Measurements from ENCODE around the gene SIAH1.
"Not testable (repeated sequence)": the region's sequence is repeated elsewhere in the genome, so short reads cannot be mapped to it uniquely, and the experiment has no call there.

SIAH1 gene

GRCh38 chr16:48383877-48384519 lies 1.2 kb downstream of the SIAH1 start:
- DNase-seq (ENCODE audit: low read depth in 1 of 2, low spot score in 1 of 2): peak in 1 of 2 experiments; percentile 44
- in situ Hi-C loops (cut with HindIII; ENCODE audit: low pct_unique_long_range_greater_than_20kb, low sequenced_read_pairs): no loop called here
- no peak for TF ChIP-seq JUND (IDR thresholded peaks at IDR 0.05; ENCODE audit: low read depth)

GRCh38 chr16:48383009-48383876 lies 2.0 kb downstream of the SIAH1 start:
- no peak for DNase-seq (ENCODE audit: low read depth in 1 of 2, low spot score in 1 of 2)
- in situ Hi-C loops (cut with HindIII; ENCODE audit: low pct_unique_long_range_greater_than_20kb, low sequenced_read_pairs): no loop called here
- TF ChIP-seq JUND (IDR thresholded peaks at IDR 0.05; ENCODE audit: low read depth): no peak

GRCh38 chr16:48382131-48382530 lies 3.1 kb downstream of the SIAH1 start:
- no peak for TF ChIP-seq JUND (IDR thresholded peaks at IDR 0.05; ENCODE audit: low read depth)
- in situ Hi-C loops (cut with HindIII; ENCODE audit: low pct_unique_long_range_greater_than_20kb, low sequenced_read_pairs): no loop called here
- no peak for DNase-seq (ENCODE audit: low read depth in 1 of 2, low spot score in 1 of 2)

- DNase-seq (ENCODE audit: low read depth in 1 of 2, low spot score in 1 of 2): peak in 1 of 2 experiments; percentile 57
- in situ Hi-C loops (cut with HindIII; ENCODE audit: low pct_unique_long_range_greater_than_20kb, low sequenced_read_pairs): no loop called here
- no peak for TF ChIP-seq JUND (IDR thresholded peaks at IDR 0.05; ENCODE audit: low read depth)
Observed at GRCh38 chr16:48381201-48381600, 4.0 kb downstream of the SIAH1 start.

GRCh38 chr16:48378836-48379235 lies 6.4 kb downstream of the SIAH1 start:
- no peak for TF ChIP-seq JUND (IDR thresholded peaks at IDR 0.05; ENCODE audit: low read depth)
- no peak for DNase-seq (ENCODE audit: low read depth in 1 of 2, low spot score in 1 of 2)
- in situ Hi-C loops (cut with HindIII; ENCODE audit: low pct_unique_long_range_greater_than_20kb, low sequenced_read_pairs): no loop called here

GRCh38 chr16:48378276-48378675 lies 6.9 kb downstream of the SIAH1 start:
- in situ Hi-C loops (cut with HindIII; ENCODE audit: low pct_unique_long_range_greater_than_20kb, low sequenced_read_pairs): no loop called here
- no peak for TF ChIP-seq JUND (IDR thresholded peaks at IDR 0.05; ENCODE audit: low read depth)
- no peak for DNase-seq (ENCODE audit: low read depth in 1 of 2, low spot score in 1 of 2)

GRCh38 chr16:48377301-48377700 lies 7.9 kb downstream of the SIAH1 start:
- DNase-seq (ENCODE audit: low read depth in 1 of 2, low spot score in 1 of 2); in situ Hi-C loops (cut with HindIII; ENCODE audit: low pct_unique_long_range_greater_than_20kb, low sequenced_read_pairs): not testable (repeated sequence)

- no peak for TF ChIP-seq JUND (IDR thresholded peaks at IDR 0.05; ENCODE audit: low read depth)
- DNase-seq (ENCODE audit: low read depth in 1 of 2, low spot score in 1 of 2): no peak
- in situ Hi-C loops (cut with HindIII; ENCODE audit: low pct_unique_long_range_greater_than_20kb, low sequenced_read_pairs): no loop called here
Observed at GRCh38 chr16:48374255-48374654, 11.0 kb downstream of the SIAH1 start.

GRCh38 chr16:48373258-48374029 lies 11.8 kb downstream of the SIAH1 start:
- in situ Hi-C loops (cut with HindIII; ENCODE audit: low pct_unique_long_range_greater_than_20kb, low sequenced_read_pairs): no loop called here
- no peak for DNase-seq (ENCODE audit: low read depth in 1 of 2, low spot score in 1 of 2)
- TF ChIP-seq JUND (IDR thresholded peaks at IDR 0.05; ENCODE audit: low read depth): no peak

GRCh38 chr16:48372744-48373143 lies 12.5 kb downstream of the SIAH1 start:
- DNase-seq (ENCODE audit: low read depth in 1 of 2, low spot score in 1 of 2): no peak
- no peak for TF ChIP-seq JUND (IDR thresholded peaks at IDR 0.05; ENCODE audit: low read depth)
- in situ Hi-C loops (cut with HindIII; ENCODE audit: low pct_unique_long_range_greater_than_20kb, low sequenced_read_pairs): no loop called here

GRCh38 chr16:48371393-48371780 lies 13.8 kb downstream of the SIAH1 start:
- in situ Hi-C loops (cut with HindIII; ENCODE audit: low pct_unique_long_range_greater_than_20kb, low sequenced_read_pairs): no loop called here
- no peak for DNase-seq (ENCODE audit: low read depth in 1 of 2, low spot score in 1 of 2)
- TF ChIP-seq JUND (IDR thresholded peaks at IDR 0.05; ENCODE audit: low read depth): no peak

GRCh38 chr16:48370668-48371392 lies 14.4 kb downstream of the SIAH1 start:
- in situ Hi-C loops (cut with HindIII; ENCODE audit: low pct_unique_long_range_greater_than_20kb, low sequenced_read_pairs); DNase-seq (ENCODE audit: low read depth in 1 of 2, low spot score in 1 of 2): not testable (repeated sequence)
